ENCODE measurements around the gene NUDCD3.
"Not testable (repeated sequence)": the region's sequence is repeated elsewhere in the genome, so short reads cannot be mapped to it uniquely, and the experiment has no call there.

The NUDCD3 gene

DNA sequence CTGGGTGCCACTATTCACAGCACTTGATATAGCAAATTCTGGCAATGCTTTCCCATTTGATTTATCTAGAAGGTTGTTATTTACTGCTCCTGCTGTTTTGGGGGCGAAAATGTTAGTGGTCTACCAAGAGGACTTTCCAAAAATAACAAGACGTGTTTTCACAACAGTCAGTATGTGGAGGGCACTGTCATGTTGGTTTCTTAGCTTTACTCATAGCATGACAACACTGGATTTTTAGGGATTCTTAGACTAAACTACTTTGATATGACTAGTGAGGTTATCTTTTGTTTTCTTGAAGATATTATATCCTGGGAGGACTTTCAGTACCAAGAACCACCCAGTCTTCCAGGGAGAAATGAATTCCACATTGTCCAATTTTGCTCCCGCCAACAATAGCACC, 49.4 kb downstream of the NUDCD3 start:
- no peak for DNase-seq

DNA sequence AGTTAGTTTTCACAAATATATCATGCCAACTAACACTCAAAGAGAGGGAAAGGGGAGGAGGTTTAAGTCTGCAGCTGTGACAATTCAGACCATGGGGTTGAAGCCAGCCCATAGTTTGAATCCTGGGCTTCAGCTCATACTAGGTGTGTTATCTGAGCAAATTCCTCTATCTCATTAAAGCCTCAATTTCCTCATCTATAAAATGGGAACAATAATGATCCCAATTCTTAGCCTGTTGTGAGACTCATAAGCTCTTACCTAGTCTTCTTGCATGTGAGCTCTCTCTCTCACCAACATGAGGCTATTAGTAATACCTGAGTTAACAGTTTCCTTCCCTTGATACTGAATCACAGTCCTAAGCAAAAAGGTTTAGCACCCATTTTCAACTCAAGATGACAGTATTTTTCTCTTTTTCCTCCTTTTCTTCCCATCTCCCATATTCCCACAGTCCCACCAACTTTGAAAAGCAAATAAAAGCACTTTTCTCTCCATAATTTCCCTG, 49.8 kb downstream of the NUDCD3 start:
- no peak for DNase-seq

DNA sequence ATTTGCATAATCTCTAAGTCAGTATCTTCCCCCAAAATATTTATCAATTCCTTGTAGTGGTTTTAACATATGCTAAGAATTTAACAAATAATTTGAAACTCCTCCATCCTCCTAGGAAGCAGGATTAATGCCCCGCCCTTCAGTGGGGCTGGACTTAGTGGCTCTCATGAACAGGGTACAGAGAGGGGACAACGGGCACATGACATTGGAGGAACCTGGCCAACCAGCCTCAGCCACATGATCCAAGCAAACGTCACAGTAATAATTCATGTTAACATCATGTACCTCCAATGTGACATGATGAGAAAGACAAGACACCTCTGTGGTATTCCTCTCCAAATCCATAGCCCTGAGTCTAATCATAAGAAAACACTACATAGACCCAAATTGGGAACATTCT, 50.5 kb downstream of the NUDCD3 start:
- no peak for DNase-seq

DNA sequence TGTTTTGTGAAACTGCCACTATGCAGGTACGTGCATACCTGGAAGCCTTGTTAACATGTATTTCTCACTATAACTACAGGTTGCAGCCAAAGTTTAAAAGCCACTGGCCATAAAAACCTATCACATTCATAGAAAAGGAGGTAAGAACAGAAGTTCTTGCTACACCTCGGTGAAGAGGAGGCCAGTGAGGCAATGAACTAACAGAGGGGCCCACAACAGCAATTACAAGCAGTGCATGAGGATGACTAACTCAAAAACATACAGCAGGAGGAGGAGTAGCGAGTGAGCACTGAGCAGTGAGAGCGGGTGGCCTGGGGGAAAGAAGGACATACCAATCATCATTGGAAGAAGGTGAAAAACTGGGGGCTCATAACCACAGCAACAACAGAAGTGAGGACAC, 51.6 kb downstream of the NUDCD3 start:
- no peak for DNase-seq

DNA sequence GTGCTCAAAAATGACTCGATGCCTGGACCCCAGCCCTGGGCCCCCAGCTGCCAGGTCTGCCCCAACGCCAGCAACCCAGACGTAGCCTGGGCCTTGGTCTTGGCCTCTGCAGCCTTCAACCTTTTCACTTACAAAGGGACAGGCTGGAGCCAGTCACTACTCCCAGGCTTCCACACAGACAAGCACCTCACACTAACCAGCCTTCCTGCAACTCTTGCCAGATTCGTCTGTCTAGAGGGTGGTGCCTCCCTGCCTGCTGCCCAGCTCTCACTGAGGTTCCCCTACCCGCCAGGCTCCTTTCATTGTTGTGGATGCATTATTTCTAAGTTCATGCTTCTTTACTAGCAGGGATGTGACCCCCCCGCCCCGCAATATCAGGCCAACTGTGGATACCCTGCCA, 56.3 kb downstream of the NUDCD3 start:
- no peak for DNase-seq

DNA sequence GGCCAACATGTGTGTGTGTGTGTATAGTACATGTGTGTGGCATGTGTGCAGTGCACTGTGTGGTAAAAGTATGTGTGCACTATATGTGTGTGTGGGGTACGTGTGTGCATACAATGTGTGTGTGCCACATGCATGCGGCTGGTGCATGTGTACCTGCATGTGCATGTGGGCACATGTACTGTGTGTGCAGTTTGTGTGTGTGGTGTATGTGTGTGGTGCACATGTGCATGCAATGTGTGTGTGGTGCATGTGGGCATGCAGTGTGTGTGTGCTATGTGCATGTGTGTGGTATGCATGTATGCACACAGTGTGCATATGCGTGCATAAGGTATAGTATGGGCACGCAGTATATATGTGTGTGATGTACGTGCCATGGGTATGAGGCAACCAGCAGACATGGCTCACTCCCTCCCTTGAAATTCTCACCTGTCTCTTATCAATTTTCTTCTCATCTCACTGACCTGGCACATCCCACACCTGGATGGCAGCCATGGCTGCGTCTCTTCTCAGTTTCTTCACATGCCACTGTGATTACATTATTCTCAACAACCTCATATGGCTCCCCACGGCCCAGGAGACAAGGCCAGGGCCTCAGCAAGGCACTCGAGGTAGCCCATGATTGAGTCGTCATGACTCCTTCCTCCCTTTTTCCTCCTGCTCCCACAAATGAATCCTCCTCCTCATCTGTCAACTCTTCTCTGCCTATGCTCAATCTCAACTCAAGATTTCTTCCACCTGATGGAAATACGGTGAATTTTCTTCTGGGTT, 57.0 kb downstream of the NUDCD3 start:
- no peak for DNase-seq

DNA sequence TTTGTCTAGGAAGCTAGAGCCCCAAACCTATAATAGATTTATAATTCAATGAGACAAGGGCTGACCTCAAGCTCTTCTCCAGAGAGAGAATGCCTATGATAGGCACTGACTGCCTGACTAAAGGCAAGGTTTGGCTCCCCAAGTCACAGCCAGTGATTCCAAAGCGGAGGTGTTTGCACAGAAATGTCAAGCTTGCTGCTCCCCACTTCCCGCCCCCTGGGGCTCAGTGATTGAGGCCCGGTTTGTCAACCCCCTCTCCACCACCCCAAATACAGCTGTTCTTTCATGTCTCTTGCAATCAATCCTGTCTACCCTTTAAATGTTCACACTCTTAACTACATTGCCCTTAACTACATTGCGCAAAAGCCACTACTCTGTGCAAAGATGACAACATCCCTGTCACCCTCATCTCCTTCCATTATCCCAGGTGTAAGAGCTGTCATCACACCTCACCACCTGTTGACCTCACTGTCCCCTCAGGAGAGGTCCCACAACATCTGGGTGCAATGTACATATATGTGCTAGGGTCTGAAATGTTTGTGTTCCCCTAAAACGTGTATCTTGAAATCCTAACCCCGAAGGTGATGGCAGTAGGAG, 58.0 kb downstream of the NUDCD3 start:
- no peak for DNase-seq

DNA sequence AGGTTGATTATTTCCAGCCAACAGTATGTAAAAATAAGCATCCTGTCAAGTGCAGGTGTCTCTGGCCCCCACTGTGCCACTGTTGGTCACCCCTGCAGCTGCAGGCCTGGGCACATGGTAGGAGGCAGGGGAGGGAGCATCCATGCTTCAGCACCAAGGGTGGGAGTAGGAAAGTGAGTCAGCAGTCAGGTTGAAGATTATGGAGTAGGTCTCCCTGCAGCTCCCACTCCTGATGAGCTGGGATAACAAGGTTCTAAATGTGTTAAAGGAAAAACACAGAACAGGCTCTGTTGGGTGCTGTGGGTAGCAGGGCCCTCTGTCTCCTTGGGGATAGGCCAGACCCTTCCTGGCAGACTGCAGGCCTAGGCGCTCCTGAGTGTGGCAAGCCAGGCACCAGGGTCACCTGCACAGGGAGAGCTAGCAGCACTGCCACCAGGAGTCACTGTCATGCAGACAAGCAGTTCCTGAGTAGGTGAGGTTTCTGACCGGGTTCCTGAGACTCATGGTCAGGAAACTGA, 59.3 kb downstream of the NUDCD3 start:
- no peak for DNase-seq

DNA sequence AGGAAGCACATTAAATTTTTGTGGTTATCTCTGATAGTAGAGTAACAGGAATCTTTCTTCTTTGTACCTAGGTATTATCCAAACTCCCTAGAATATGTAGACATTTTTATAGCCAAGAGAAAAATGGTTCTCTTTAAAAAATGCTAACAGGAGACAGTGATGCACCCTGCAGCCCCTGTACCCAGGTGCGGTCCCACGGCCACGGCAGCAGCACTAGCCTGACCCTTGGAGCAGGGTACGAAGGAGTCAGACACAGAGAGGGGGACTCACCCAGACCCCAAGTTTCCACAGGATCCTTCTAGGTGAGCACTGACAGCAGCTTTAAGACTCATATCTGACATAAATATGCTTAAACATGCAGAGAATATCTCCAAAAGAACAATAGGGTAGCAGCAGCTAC, 60.4 kb downstream of the NUDCD3 start:
- DNase-seq: no peak

DNA sequence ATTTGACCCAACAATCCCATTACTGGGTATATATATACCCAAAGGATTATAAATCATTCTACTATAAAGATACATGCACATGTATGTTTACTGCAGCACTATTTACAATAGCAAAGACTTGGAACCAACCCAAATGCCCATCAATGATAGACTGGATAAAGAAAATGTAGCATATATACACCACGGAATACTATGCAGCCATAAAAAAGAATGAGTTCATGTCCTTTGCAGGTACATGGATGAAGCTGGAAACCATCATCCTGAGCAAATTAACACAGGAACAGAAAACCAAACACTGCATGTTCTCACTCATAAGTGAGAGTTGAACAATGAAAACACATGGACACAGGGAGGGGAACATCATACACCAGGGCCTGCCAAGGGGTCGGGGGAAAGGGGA, 65.7 kb downstream of the NUDCD3 start:
- DNase-seq: not testable (repeated sequence)

DNA sequence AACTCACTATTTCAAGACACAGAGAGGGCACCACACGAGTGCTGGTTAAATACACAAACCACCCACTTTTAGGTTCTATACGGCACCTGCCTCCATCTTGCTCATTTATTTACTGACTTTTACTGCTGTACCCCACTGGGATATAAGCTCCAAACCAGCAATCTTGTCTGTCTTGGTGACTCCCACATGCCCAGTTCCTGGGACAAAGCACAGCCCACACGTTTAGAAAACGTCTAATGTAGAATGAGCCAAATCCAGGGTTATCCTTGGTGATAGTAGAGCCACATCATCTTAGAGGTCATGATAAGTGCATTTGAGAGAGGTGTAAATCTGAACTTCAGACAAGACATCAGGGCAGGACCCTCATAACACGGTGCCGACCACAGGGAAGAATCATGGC, 73.5 kb downstream of the NUDCD3 start:
- no peak for DNase-seq

DNA sequence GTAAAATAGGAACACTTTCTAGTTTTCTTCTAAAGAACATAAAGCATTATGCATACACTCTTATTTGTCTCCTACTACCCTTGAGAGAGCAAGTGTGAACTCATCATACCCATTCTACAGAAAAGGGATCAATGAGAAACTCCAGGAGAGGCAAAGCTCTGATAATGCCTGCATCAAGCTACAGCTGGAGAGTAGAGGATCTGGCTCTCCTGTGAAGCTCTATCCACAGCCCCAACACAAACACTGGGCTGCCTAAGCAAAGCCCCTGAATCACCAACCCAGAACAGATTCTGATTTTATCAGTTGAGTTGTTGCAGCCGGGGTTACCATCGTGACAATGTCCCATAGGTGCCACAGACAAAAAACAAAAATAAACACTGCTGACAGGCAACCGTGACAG, 74.9 kb downstream of the NUDCD3 start:
- DNase-seq: no peak

DNA sequence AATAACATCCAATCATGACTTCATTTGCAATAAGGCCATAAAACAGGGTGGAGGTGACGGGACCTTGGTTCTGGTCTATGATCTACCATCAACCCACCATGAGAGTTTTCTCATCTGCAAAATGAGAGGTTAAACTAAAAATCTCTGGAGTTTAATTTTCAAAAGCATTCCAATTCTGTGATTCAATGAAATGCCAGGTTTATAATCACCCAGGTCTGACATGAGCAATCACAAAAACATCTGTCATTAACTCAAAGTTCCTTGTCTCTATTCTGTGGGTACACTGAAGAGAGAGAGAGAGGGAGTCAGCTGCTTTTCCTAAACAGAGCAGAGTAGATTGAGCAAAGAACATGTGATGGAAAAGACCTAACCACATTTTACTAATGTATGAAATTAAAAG, 75.4 kb downstream of the NUDCD3 start:
- no peak for DNase-seq

DNA sequence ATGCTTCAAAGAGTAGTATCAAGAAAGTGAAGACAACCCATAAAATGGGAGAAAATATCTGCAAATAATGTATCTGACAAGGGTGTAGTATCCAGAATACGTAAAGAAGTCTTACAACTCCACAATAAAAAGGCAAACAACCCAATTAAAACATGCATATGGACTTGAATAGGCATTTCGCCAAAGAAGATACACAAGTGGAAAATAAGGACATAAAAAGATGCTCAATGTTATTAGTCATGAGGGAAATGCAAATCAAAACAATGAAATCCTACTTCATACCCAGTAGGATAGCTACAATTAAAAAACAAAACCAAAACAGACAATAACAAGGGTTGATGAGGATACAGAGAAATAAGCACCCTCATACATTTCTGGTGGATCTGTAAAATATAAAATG, 79.2 kb downstream of the NUDCD3 start:
- no peak for DNase-seq

DNA sequence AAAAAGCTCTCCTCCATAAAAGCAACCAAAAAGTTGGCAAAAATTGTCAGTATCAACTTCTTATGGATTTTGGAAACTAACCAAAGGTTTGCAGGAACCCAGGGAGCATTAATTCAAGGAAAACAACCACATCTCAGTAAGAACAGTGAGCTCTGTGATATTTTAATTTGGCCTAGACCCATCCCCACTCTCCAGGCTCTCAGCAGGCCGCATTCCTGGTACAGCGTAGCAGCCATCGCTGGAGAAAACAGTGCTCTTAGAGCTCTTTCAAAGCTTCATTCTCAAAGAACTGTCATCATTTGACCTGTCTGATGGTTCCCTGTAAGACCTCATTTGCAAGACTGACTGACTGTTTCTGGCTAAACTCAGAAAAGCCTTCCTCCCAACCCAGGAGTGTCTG, 81.9 kb downstream of the NUDCD3 start:
- DNase-seq: no peak

DNA sequence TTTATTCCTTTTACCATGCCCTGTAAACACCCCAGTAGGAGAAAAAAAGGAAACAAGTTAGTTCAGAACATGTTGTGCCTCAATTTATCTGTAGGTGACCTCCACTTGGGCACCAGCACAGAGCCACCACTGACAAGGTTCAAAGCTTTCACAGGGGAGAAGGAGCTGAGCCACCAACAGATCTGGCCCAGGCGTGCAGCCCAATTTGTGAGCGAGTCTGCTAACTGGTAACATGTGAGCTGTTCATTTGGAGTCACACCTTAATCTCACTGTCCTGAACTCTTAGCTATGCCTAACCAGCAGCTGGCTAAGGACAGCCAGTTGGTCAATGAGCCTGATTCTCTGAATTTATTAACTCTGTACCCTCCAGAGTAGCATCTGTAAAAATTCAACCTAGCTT, 86.7 kb downstream of the NUDCD3 start:
- no peak for DNase-seq

DNA sequence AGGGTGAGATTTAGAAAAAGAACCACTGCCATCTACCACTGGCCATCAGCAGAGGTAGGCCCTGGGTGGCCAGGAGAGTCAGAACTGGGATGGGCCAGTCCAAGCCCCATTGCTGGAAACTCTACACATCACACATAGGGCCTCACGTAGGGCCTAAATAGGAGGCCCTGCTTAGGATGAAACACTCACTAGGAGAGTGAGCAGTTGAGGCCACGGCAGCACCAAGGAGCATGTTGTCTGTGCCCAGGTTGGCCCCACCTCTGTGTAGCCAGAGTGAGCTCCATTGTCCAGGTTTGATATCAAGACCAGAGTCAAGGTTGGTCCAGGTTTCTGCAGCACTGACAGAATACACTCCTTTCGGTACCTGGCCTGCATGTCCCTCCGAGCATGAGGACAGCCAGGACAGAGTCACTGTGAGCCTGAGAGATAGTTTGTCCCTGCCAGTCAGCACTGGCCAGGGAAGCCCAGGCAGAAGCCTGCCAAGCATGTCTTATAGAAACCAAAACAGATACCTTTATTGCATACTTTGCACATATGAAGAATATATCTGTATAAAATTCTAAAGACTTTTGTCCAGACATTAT, 87.2 kb downstream of the NUDCD3 start:
- no peak for DNase-seq

DNA sequence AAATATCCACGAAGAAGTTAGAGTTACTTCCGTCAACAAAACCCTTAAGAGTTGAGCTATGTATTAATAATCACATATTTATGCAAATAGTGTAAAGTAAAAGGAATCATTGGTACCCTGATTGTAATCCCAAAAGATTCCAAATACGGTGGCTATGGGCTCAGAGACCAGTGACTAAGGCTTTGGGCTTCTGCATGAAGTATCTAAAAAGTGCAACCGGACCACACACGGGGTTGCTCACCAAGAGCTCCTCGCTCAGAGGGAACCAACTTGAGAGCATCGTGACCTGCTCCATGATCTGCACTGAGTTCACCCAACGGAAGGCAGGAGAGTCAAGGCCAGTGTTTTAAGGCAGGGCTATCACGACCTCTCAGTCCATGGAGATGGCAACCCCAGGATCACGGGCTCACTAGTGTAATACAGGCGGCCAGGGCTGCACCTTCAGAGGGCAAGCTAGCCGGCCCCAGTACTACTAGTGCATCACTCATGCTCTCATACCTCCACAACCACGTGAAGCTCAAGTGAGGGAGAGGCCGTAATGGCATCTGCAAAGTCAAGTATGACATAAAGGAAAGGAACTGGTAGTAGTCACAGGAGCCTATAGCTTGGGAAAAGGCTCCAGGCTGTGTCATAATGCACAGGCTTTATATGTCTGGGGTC, 87.9 kb downstream of the NUDCD3 start:
- DNase-seq: no peak

DNA sequence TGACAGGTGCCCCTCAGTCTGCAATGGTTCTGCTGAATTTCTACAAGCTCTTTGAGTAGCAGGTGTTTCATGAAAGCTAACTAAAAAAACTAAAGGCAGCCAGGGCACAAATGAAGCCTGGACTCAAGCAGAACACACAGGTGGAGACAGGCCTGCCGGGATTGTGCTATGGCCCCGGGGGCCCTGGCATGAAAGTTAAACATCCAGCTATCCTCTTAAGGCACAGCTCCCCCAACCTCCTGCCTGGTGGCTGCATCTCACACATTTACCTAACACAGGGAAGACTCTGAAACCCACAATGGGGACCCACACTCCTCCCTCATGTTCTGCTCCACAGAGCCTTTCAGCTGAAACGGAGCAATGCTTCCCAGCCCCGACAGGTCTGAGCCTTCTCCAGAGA, 88.8 kb downstream of the NUDCD3 start:
- peak; percentile 38 for DNase-seq

DNA sequence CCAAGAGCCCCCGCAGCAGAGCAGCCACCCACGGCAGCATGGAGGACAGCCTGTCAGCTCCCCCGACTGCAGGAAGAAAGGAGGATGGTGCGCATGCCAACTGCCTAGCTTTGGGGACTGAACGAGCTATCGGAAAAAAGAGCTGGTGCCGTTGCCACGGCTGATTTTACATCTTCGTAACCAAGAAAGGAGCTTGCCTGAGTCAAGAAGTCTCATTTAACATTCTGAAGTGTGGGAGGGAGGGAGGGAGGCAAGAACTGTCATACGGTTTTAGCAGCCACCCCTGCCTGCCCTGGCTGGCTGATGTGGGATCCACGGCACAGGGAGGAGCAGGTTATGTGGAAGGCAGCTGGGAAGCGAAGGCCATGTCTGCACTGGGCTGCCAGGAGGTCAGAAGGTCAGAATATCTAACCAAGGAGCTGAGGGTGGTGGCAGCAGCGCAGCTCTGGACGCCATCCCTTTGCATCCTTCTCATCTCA, 90.4 kb downstream of the NUDCD3 start:
- peak; percentile 35 for DNase-seq

DNA sequence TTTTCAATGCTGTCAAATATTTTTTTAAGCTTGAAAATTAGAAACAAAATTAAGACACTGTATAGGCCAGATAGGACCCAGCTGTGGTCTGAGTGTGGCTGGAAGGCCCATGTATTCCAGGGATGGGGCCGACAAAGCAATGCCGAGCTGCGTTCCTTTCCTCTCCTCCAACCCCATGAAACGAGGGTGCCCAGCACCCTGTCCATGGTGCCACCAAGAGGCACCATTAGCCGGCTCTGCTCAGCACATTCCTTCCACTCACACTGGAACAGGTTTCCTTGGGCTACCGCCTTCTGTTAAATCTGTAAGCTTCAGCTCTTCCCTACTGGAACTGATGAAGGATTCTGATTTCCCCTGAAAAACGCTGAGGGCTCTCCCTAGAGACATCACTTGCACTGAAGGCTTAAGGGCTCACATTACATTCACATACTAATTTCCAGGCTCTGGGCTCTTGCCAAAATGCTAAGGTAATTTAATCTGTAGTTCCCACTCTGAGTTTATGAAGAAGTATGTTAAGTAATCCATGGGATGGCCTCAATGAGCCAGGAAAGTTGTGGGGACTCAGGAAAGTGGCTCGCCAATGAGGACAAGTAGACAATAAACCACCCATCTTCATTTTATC, 91.4 kb downstream of the NUDCD3 start:
- peak; percentile 11 for DNase-seq

DNA sequence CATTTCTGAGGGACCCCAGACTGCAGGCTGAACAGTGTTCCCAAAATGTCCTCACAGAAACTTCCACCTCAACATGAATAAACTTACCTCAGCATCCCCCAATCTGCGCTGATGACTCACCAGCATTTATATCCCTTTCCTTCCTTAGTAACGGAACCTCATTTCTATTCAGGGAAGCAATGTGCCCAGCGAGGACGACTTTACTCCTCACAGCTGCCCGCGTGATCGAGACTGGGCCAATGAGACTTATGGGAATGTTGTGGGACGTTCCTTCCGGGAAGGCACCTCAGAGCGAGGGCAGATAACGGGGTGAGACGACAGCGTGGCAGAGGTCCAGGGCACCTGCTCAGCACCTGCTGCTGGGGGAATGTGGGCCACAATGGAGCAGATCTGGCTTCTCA, 91.9 kb downstream of the NUDCD3 start:
- DNase-seq: peak; percentile 21

Measured in activated CD8-positive, alpha-beta memory T cell treated with anti-CD3 and anti-CD28 coated beads for 24 hours (primary cell).